BLaER1 (cell line): ENCODE data around the gene RIPK3.

ENCODE experiments used
- H3K27ac ChIP-seq: shearing (Covaris generic); formaldehyde crosslinking; 2 replicates; pipeline ENCODE4 v1.8.1; 2022
- H3K27me3 ChIP-seq: shearing (Covaris generic); formaldehyde crosslinking; 2 replicates; pipeline ENCODE4 v1.8.1; 2022
- H3K36me3 ChIP-seq: shearing (Covaris generic); formaldehyde crosslinking; 2 replicates; pipeline ENCODE4 v1.8.1; 2022
- H3K4me1 ChIP-seq: shearing (Covaris generic); formaldehyde crosslinking; 2 replicates; pipeline ENCODE4 v1.8.1; 2022
- H3K4me2 ChIP-seq: shearing (Covaris generic); formaldehyde crosslinking; 2 replicates; pipeline ENCODE4 v1.8.1; 2022
- H3K4me3 ChIP-seq: shearing (Covaris generic); formaldehyde crosslinking; 2 replicates; pipeline ENCODE4 v1.8.1; 2022
- H3K9ac ChIP-seq: shearing (Covaris generic); formaldehyde crosslinking; 2 replicates; pipeline ENCODE4 v1.8.1; 2022
- H3K9me3 ChIP-seq: shearing (Covaris generic); formaldehyde crosslinking; 2 replicates; pipeline ENCODE4 v1.8.1; 2022
- H4K20me1 ChIP-seq: shearing (Covaris generic); formaldehyde crosslinking; 2 replicates; pipeline ENCODE4 v1.8.1; 2022
- Cebpa-rat ChIP-seq: shearing (Covaris generic); IDR thresholded peaks from 2 replicates; pipeline ENCODE4 v1.8.1; 2022

The RIPK3 gene

GRCh38 chr14:24297190-24297964 lies 42.4 kb downstream of the RIPK3 start:
- TF ChIP-seq Cebpa-rat, result no peak
- no peak overlapping the region for H3K27ac ChIP-seq
- H3K9ac ChIP-seq, result 0 out of 2 replicates have a peak overlapping the region, but pooled peaks have one; percentile 57
- peaks cover 41% of the 10 kb centered on the region for H3K36me3 ChIP-seq
- H3K27me3 ChIP-seq, result no peaks in the 10 kb centered on the region
- peaks cover 22% of the 10 kb centered on the region for H4K20me1 ChIP-seq
- H3K4me2 ChIP-seq, result peak overlapping the region; percentile 62
- no peaks in the 10 kb centered on the region for H3K9me3 ChIP-seq
- H3K4me3 ChIP-seq, result no peak overlapping the region
- H3K4me1 ChIP-seq, result peaks cover 53% of the 10 kb centered on the region

GRCh38 chr14:24296341-24297157 lies 43.2 kb downstream of the RIPK3 start:
- H3K9ac ChIP-seq, result peak overlapping the region; percentile 57
- TF ChIP-seq Cebpa-rat, result no peak
- no peak overlapping the region for H3K4me3 ChIP-seq
- no peaks in the 10 kb centered on the region for H3K9me3 ChIP-seq
- peak overlapping the region; percentile 5; the same call in 1 of the 2 replicates for H3K27ac ChIP-seq
- H3K27me3 ChIP-seq, result no peaks in the 10 kb centered on the region
- H4K20me1 ChIP-seq, result peaks cover 15% of the 10 kb centered on the region
- H3K36me3 ChIP-seq, result peaks cover 41% of the 10 kb centered on the region
- peak overlapping the region; percentile 62 for H3K4me2 ChIP-seq
- peaks cover 50% of the 10 kb centered on the region for H3K4me1 ChIP-seq

- Histone ChIP-seq H3K4me1 (peaks cover 29% of the 10 kb centered on the region), H3K36me3 (peaks cover 57% of the 10 kb centered on the region), H3K9ac (no peak overlapping the region), H3K4me3 (no peak overlapping the region), H3K27ac (no peak overlapping the region), H3K9me3 (no peaks in the 10 kb centered on the region), H3K4me2 (no peak overlapping the region), H3K27me3 (no peaks in the 10 kb centered on the region), H4K20me1 (no peaks in the 10 kb centered on the region)
- TF ChIP-seq Cebpa-rat, result no peak
Measured at GRCh38 chr14:24293525-24293924, 46.3 kb downstream of the RIPK3 start.

- Histone ChIP-seq H3K36me3 (peaks cover 57% of the 10 kb centered on the region), H3K4me1 (peaks cover 29% of the 10 kb centered on the region), H4K20me1 (no peaks in the 10 kb centered on the region), H3K27me3 (no peaks in the 10 kb centered on the region), H3K9ac (no peak overlapping the region), H3K4me3 (no peak overlapping the region), H3K9me3 (no peaks in the 10 kb centered on the region), H3K27ac (no peak overlapping the region), H3K4me2 (no peak overlapping the region)
- TF ChIP-seq Cebpa-rat, result no peak
Measured at GRCh38 chr14:24292118-24292807, 47.5 kb downstream of the RIPK3 start.

- H3K9ac ChIP-seq, result no peak overlapping the region
- no peak for TF ChIP-seq Cebpa-rat
- no peak overlapping the region for H3K4me3 ChIP-seq
- no peak overlapping the region for H3K27ac ChIP-seq
- H3K27me3 ChIP-seq, result no peaks in the 10 kb centered on the region
- H3K4me1 ChIP-seq, result peaks cover 24% of the 10 kb centered on the region
- no peaks in the 10 kb centered on the region for H4K20me1 ChIP-seq
- no peaks in the 10 kb centered on the region for H3K9me3 ChIP-seq
- H3K4me2 ChIP-seq, result no peak overlapping the region
- H3K36me3 ChIP-seq, result peaks cover 57% of the 10 kb centered on the region
Measured at GRCh38 chr14:24291446-24292117, 48.2 kb downstream of the RIPK3 start.

GRCh38 chr14:24290746-24291145 lies 49.0 kb downstream of the RIPK3 start:
- no peaks in the 10 kb centered on the region for H3K9me3 ChIP-seq
- peaks cover 52% of the 10 kb centered on the region for H3K36me3 ChIP-seq
- H3K27ac ChIP-seq, result no peak overlapping the region
- H3K4me3 ChIP-seq, result no peak overlapping the region
- H3K4me2 ChIP-seq, result no peak overlapping the region
- H3K27me3 ChIP-seq, result no peaks in the 10 kb centered on the region
- H3K9ac ChIP-seq, result no peak overlapping the region
- H3K4me1 ChIP-seq, result peaks cover 16% of the 10 kb centered on the region
- no peak for TF ChIP-seq Cebpa-rat
- no peaks in the 10 kb centered on the region for H4K20me1 ChIP-seq

GRCh38 chr14:24289649-24290280 lies 50.0 kb downstream of the RIPK3 start:
- Histone ChIP-seq H3K4me3 (no peak overlapping the region), H3K36me3 (peaks cover 46% of the 10 kb centered on the region), H3K9me3 (no peaks in the 10 kb centered on the region), H3K4me1 (peaks cover 16% of the 10 kb centered on the region), H3K9ac (no peak overlapping the region), H4K20me1 (no peaks in the 10 kb centered on the region), H3K27ac (no peak overlapping the region), H3K27me3 (no peaks in the 10 kb centered on the region), H3K4me2 (peak overlapping the region; percentile 4; the same call in 1 of the 2 replicates)
- no peak for TF ChIP-seq Cebpa-rat

- H3K4me3 ChIP-seq, result no peak overlapping the region
- H3K27ac ChIP-seq, result no peak overlapping the region
- H3K27me3 ChIP-seq, result no peaks in the 10 kb centered on the region
- no peaks in the 10 kb centered on the region for H3K9me3 ChIP-seq
- no peaks in the 10 kb centered on the region for H4K20me1 ChIP-seq
- peaks cover 16% of the 10 kb centered on the region for H3K4me1 ChIP-seq
- H3K36me3 ChIP-seq, result peaks cover 29% of the 10 kb centered on the region
- H3K4me2 ChIP-seq, result no peak overlapping the region
- no peak for TF ChIP-seq Cebpa-rat
- H3K9ac ChIP-seq, result no peak overlapping the region
Measured at GRCh38 chr14:24286996-24287395, 52.8 kb downstream of the RIPK3 start.
